Prostate gland (tissue), 2 donors: Measurements from ENCODE around the gene PTPRU. TPM values are rescaled to one million over a fixed set of nuclear protein-coding genes. Genes with fewer than 3 reads are reported as not detected.

Source experiments
- DNase-seq: peaks from one replicate; pipeline ENCODE4 v3.0.0-alpha.2; 2019; ENCODE audit warnings: low spot score
- H3K27ac ChIP-seq, 2 donors: fragments of 200-600 bp; sonication (generic); 2 replicates each; pipeline ENCODE4 v1.5.1; 2017 to 2019
- H3K27me3 ChIP-seq: fragments of 200-600 bp; sonication (generic); replicated peaks from 2 replicates; pipeline ENCODE4 v1.5.1; 2019; ENCODE audit not compliant: insufficient read depth
- H3K36me3 ChIP-seq, 2 donors: fragments of 200-600 bp; sonication (generic); 1 replicate in 1 of 2; 2 replicates in 1 of 2; pipeline versions ENCODE4 v1.5.1 to v1.8.1; 2017 to 2019
- H3K4me1 ChIP-seq: fragments of 200-600 bp; sonication (generic); replicated peaks from 2 replicates; pipeline ENCODE4 v1.5.1; 2019
- H3K4me3 ChIP-seq, 2 donors: fragments of 200-600 bp; sonication (generic); 2 replicates each; pipeline ENCODE4 v1.5.1; 2017 to 2019
- H3K9me3 ChIP-seq: fragments of 200-600 bp; sonication (generic); 2 replicates; pipeline ENCODE4 v1.5.1; 2017
- POLR2A ChIP-seq: fragments of 450-650 bp; IDR thresholded peaks from one replicate; pipeline ENCODE4 v1.6.1; 2016; ENCODE audit warnings: antibody characterized with exemption, mild to moderate bottlenecking
- POLR2AphosphoS5 ChIP-seq: sonication (generic); formaldehyde crosslinking; IDR thresholded peaks from one replicate; pipeline ENCODE4 v1.6.1; 2017; ENCODE audit warnings: antibody characterized with exemption
- WGBS: methylation state at CpG from one replicate; pipeline ENCODE4 v1.1.5; 2018; 5-methylcytosine and 5-hydroxymethylcytosine counted together
- intact Hi-C: fragments of 100-400 bp; cut with DNase I; formaldehyde crosslinking; loops from one replicate; pipeline ENCODE4 v1.14.2; 2022
- total RNA-seq, 2 donors: library from RNA; depleted of rRNA; stranded (reverse); fragments of >200 nt; gene quantifications; one replicate each; pipeline ENCODE4 v1.1.0, GENCODE V29; 2016
- TF ChIP-seq, protein P1 (sequence below), 4 experiments: fragments of 200-600 bp in 2 of 4; fragments of 450-650 bp in 2 of 4; sonication (generic) in 2 of 4; IDR thresholded peaks; 1 replicate in 3 of 4; 2 replicates in 1 of 4; pipeline ENCODE4 v1.5.1; 2016 to 2019; ENCODE audit warnings: antibody characterized with exemption in 4 of 4, mild to moderate bottlenecking in 2 of 4, moderate library complexity in 2 of 4

The PTPRU gene
- total RNA-seq, 2 donors from 2014 or later = 49.9 to 60.5 TPM

- TF ChIP-seq, protein P1, sequence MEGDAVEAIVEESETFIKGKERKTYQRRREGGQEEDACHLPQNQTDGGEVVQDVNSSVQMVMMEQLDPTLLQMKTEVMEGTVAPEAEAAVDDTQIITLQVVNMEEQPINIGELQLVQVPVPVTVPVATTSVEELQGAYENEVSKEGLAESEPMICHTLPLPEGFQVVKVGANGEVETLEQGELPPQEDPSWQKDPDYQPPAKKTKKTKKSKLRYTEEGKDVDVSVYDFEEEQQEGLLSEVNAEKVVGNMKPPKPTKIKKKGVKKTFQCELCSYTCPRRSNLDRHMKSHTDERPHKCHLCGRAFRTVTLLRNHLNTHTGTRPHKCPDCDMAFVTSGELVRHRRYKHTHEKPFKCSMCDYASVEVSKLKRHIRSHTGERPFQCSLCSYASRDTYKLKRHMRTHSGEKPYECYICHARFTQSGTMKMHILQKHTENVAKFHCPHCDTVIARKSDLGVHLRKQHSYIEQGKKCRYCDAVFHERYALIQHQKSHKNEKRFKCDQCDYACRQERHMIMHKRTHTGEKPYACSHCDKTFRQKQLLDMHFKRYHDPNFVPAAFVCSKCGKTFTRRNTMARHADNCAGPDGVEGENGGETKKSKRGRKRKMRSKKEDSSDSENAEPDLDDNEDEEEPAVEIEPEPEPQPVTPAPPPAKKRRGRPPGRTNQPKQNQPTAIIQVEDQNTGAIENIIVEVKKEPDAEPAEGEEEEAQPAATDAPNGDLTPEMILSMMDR (IDR thresholded peaks at IDR 0.05) = no peak
- no peak for TF ChIP-seq POLR2A
- TF ChIP-seq POLR2AphosphoS5 = no peak
- intact Hi-C loops = loop anchor here (2.0 to 5.0 kb wide), 4 partner anchors 79 to 419 kb away; partner anchors contain the start of gene TMEM200B
- no peak overlapping the region for H3K4me3 ChIP-seq
- DNase-seq = no peak
- 87% methylated on average over 6 of the region's 6 CpGs for WGBS
- H3K27me3 ChIP-seq = no peaks in the 10 kb centered on the region
- peaks cover 0 to 7% of the 10 kb centered on the region in 2 donors for H3K36me3 ChIP-seq
- H3K4me1 ChIP-seq = no peaks in the 10 kb centered on the region
- H3K9me3 ChIP-seq = no peaks in the 10 kb centered on the region
- peak overlapping the region in 1 of 2 donors; percentile 75 for H3K27ac ChIP-seq
These were observed 34.7 kb upstream of the PTPRU start for GRCh38 chr1:29201595-29202051.

DNA sequence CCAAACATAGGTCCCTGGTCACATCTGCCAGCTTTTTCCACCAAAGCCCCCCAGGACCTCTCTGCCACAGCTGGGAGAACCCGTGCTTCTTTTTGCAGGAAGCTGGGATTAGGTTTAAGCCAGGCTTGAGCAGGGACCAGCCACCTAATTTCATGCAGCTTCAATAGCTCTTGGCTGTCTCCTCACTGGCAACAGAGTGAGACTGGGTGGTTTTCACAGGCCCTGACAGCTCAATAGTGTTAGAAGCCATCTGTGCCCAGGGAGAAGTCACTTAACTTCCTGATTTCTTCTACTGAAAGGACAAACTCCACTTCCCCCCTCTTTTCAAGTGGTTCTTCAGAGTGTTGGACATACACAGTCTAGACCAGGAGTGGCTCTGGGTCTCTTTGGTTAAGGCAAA lies 34.3 kb upstream of the PTPRU start:
- intact Hi-C loops = loop anchor here (2.0 to 5.0 kb wide), 4 partner anchors 80 to 420 kb away; partner anchors contain the start of gene TMEM200B
- no peaks in the 10 kb centered on the region for H3K4me1 ChIP-seq
- H3K4me3 ChIP-seq = no peak overlapping the region
- peaks cover 0 to 7% of the 10 kb centered on the region in 2 donors for H3K36me3 ChIP-seq
- 64% methylated on average over 1 of the region's 1 CpG for WGBS
- H3K9me3 ChIP-seq = no peaks in the 10 kb centered on the region
- H3K27ac ChIP-seq = peak overlapping the region; percentile 55 to 75
- no peak for DNase-seq
- no peaks in the 10 kb centered on the region for H3K27me3 ChIP-seq
- no peak for TF ChIP-seq POLR2AphosphoS5
- TF ChIP-seq, protein P1 (IDR thresholded peaks at IDR 0.05) = no peak
- TF ChIP-seq POLR2A = no peak

- H3K36me3 ChIP-seq = peaks cover 0 to 7% of the 10 kb centered on the region in 2 donors
- H3K4me1 ChIP-seq = no peaks in the 10 kb centered on the region
- WGBS = 22% methylated on average over 14 of the region's 14 CpGs
- no peaks in the 10 kb centered on the region for H3K9me3 ChIP-seq
- H3K27me3 ChIP-seq = no peaks in the 10 kb centered on the region
- no peak overlapping the region for H3K4me3 ChIP-seq
- DNase-seq = peak; percentile 97
- intact Hi-C loops = loop anchor here (2.0 to 5.0 kb wide), 4 partner anchors 80 to 420 kb away; partner anchors contain the start of gene TMEM200B
- H3K27ac ChIP-seq = peak overlapping the region; percentile 55 to 75
- TF ChIP-seq POLR2A = no peak
- peak; percentile 99 for TF ChIP-seq POLR2AphosphoS5
- TF ChIP-seq, protein P1 (IDR thresholded peaks at IDR 0.05) = peak; percentile 96 to 98 (median 98)
These were observed 33.6 kb upstream of the PTPRU start for GRCh38 chr1:29202584-29203340.

DNA sequence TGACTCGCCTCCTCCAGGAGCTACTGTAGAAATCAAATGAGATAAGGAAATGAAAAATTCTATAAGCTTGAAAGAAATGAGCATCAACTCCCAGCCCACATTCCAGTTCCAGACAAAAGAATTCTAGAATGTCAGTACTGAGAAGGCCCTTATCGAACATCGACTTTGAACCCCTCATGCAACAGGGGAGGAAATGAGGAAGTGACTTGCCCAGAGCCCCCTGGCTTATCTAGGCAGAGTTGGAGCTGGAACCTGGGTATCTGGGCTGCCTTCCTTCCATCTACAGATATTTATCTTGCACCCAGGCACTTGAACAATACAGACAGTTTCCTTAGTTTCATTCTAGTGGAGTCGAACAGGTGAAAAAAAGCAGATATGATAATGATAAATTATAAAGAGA lies 27.9 kb upstream of the PTPRU start:
- H3K36me3 ChIP-seq = no peaks in the 10 kb centered on the region
- no peak for DNase-seq
- 71% methylated on average over 4 of the region's 4 CpGs for WGBS

GRCh38 chr1:29209173-29209572 lies 27.1 kb upstream of the PTPRU start:
- Histone ChIP-seq H3K27ac (no peak overlapping the region), H3K4me1 (no peaks in the 10 kb centered on the region), H3K9me3 (no peaks in the 10 kb centered on the region), H3K36me3 (no peaks in the 10 kb centered on the region), H3K27me3 (no peaks in the 10 kb centered on the region), H3K4me3 (no peak overlapping the region)
- no peak for DNase-seq
- intact Hi-C loops = no loop called here
- 67% methylated on average over 5 of the region's 5 CpGs for WGBS
- TF ChIP-seq POLR2A (no peak), POLR2AphosphoS5 (no peak)
- TF ChIP-seq, protein P1 (IDR thresholded peaks at IDR 0.05) = no peak

More for the DNA sequence above, 27.9 kb upstream of the PTPRU start:
- Histone ChIP-seq H3K27ac (no peak overlapping the region), H3K4me1 (no peaks in the 10 kb centered on the region), H3K9me3 (no peaks in the 10 kb centered on the region), H3K27me3 (no peaks in the 10 kb centered on the region), H3K4me3 (no peak overlapping the region)
- no peak for TF ChIP-seq POLR2A
- no peak for TF ChIP-seq POLR2AphosphoS5
- intact Hi-C loops = no loop called here
